PFSK-1 (cell line): ENCODE measurements around the gene AKAP1.

Experiments
- POLR2AphosphoS5 ChIP-seq: IDR thresholded peaks from 2 replicates; pipeline ENCODE4 v1.6.1; 2012; ENCODE audit warnings: low read depth, mild to moderate bottlenecking, control low read depth, low read length, moderate library complexity
- SIN3A ChIP-seq: IDR thresholded peaks from 2 replicates; pipeline ENCODE4 v1.6.1; 2012; ENCODE audit warnings: mild to moderate bottlenecking, low read length, moderate library complexity, borderline replicate concordance; ENCODE audit not compliant: insufficient read depth

DNA sequence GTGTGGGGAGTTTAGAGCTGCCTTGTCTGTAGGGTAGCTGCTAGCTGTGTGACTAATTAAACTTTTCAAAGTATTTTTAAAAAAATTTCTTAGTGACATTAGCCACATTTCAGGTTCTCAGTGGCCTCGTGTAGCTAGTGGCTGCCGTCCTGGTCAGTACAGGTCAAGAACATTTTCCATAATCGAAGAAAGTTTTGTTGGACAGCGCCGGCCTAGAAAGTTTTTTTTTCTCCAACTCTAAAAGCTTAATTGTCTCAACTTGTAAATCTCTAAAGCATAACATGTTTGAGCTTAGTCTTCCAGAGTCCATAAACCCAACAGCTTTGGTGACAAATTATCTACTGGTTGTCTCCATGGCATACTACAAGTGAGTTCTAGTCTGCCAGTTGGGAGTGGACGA lies 4.3 kb downstream of the AKAP1 start:
- TF ChIP-seq POLR2AphosphoS5 (no peak), SIN3A (no peak)
